ENCODE measurements around the gene RFX8.

GRCh38 chr2:101356521-101356920 lies 118.4 kb downstream of the RFX8 start:
- TF ChIP-seq CTCF (IDR thresholded peaks at IDR 0.05; ENCODE audit: insufficient read depth, low read length, poor library complexity, severe bottlenecking): no peak
- no peak for TF ChIP-seq EZH2phosphoT487 (conservative IDR thresholded peaks at IDR 0.05; ENCODE audit: low read length)

Measured in SU-DHL-6 (cell line).